Measurements from ENCODE around the gene CLEC1B.
"Not testable (repeated sequence)": the region's sequence is repeated elsewhere in the genome, so short reads cannot be mapped to it uniquely, and the experiment has no call there.

Gene CLEC1B

GRCh38 chr12:9973949-9974348, 25.0 kb downstream of the CLEC1B start:
- no peak for DNase-seq

- DNase-seq = no peak
Observed at GRCh38 chr12:9971181-9971580, 27.7 kb downstream of the CLEC1B start, which contains the start of gene CLEC12A. CLEC12A (plus strand) TSS chr12:9971409; CDS start chr12:9971597, 188 bp downstream.

- no peak for DNase-seq
Observed at GRCh38 chr12:9969673-9970072, 29.2 kb downstream of the CLEC1B start.

DNA sequence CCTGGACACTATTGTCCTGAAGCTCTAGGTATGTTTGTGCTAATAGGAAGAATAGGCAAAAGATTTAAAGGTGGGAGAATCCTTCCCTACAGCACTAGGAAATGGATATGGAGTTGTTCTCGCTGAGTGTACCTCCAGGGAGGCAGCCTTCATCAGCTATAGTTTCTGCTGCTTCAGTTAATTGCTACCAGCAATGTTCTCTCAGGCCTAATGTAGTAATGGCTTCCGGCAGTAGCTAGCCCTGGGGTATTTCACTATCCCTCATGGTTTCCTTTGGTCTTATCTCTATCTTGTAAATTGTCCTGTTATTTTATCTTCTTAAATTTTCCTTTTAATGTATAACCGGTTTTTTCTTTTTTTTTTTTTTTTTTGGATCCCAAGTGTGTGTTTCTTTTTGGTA, 37.0 kb downstream of the CLEC1B start:
- no peak for DNase-seq

DNA sequence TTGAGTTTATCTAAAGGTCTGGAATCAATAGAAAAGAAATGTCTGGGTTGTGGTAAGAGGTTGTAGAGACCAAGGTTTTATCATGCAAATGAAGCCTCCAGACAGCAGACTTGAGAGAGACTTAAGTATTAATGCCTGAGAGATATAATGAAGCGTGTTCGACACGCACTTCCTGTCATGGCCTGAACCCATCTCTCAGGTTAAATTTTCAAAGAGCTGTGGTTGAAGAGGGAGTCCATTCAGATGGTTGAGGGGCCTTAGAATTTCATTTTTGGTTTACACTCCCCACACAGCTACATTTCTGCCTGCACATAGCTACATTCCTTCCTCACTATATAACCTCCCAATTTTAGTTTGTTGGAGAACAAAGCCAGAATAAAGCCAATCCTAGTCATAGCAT, 37.8 kb downstream of the CLEC1B start:
- no peak for DNase-seq

DNA sequence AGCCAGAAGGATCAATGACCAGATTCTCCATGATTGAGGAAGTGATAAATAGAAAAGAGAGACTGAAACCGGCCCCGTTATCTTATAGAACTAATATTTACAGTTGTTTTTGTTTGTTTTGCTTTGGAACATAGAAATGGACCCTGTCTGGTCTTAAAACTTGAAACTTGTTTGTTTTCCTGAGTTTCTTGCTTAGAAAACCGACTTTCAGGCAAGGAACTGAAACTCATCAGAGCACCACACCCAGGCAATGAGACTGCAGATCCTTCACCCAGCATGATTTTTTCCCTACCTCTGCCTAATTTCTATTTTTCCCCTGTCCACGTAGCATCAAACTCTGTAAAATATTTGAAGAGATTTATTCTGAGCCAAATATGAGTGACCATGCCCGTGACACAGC, 38.3 kb downstream of the CLEC1B start:
- no peak for DNase-seq

DNA sequence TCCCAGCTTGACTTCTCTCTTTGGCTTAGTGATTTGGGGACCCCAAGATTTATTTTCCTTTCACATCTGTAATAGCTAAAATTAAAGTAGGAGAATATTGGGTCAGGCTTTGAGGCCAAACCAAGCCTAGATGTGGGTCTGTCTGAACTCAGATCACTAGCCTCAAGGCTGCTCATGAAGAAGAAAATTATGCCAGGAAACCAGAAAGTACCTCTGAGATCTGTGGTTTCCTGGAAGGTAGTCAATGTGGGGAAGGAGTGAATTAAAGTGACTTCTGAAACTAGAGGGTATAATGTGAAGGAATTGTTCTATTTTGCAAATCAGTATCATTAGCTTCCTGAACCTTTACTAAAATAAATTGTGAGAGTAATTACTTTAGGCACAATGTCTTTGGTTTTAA, 41.1 kb downstream of the CLEC1B start:
- no peak for DNase-seq

GRCh38 chr12:9952954-9953729, 45.8 kb downstream of the CLEC1B start:
- DNase-seq = not testable (repeated sequence)

- DNase-seq = no peak
Observed at GRCh38 chr12:9951026-9951675, 47.8 kb downstream of the CLEC1B start.

- no peak for DNase-seq
Observed at GRCh38 chr12:9948606-9949296, 50.2 kb downstream of the CLEC1B start.

GRCh38 chr12:9947674-9948073, 51.2 kb downstream of the CLEC1B start:
- DNase-seq = no peak

DNA sequence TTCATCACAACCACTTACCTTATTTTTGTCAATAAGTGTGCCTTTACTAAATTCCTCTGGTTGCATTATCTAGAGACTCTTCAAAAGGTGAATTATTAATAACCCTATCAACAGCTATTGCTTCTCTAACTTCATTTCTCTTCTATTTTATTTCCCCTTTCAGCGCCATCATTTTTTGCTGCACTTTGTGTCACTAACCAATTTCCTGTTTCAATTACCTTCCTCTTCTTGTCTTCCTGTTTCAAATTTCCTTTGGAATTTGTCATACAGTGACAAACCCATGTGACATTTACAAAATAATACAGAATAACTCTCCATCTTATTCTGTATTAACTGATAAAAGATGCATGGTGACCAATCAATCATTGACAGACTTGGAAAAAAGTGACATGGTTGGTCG, 54.5 kb downstream of the CLEC1B start:
- no peak for DNase-seq

DNA sequence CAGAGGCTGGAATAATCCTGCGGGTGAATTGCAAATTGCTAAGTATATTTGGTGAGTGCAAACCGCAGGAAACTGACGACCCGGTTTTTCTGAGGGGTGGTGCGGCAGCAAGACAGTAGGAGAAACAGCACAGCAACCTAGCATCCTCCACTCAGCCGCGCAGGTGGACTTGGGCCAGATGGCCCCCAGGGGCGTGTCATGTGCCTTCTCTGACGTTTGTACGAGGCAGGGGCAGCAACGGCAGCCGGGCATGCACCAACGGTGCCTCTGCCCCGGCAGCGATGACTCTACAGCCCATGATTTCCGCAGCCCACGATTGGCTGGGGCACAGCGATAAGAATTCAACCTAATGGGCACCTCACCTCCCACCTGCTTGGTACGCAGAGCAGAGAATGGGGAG, 55.7 kb downstream of the CLEC1B start:
- DNase-seq = peak; percentile 70

Data from NCI-H345 (cell line).